Natural killer cell treated with Interleukin-12 subunit alpha and Interleukin-12 subunit beta and Interleukin-15 and Interleukin-18, amount 100 ng/mL, for 72 hours (primary cell): ENCODE data around the gene ELP5. TPM values are rescaled to one million over a fixed set of nuclear protein-coding genes. Genes with fewer than 3 reads are reported as not detected.

Experiments
- ATAC-seq, 2 donors: fragments of 150-1000 bp; cut with Tn5 transposase in 1 of 2; sonication (Bioruptor Pico), chemical (Tn5 transposase) in 1 of 2; 2 replicates each; pipeline ENCODE4 v1.10.0; 2021
- DNase-seq: peaks from one replicate; pipeline ENCODE4 v3.0.0; 2022; ENCODE audit warnings: low spot score
- H3K27ac Mint-ChIP-seq, 2 donors: 1 replicate in 1 of 2; 2 replicates in 1 of 2; pipeline ENCODE4 v1.8.0; 2022; ENCODE audit warnings: mixed read lengths in 2 of 2, mild to moderate bottlenecking in 1 of 2, moderate library complexity in 1 of 2
- H3K27me3 Mint-ChIP-seq, 2 donors: 1 replicate in 1 of 2; 2 replicates in 1 of 2; pipeline ENCODE4 v1.8.0; 2022; ENCODE audit warnings: mixed read lengths in 2 of 2
- H3K36me3 Mint-ChIP-seq: one replicate; pipeline ENCODE4 v1.8.0; 2022; ENCODE audit warnings: mixed read lengths
- H3K4me1 Mint-ChIP-seq, 2 donors: 1 replicate in 1 of 2; 2 replicates in 1 of 2; pipeline ENCODE4 v1.8.0; 2022; ENCODE audit warnings: low read depth in 2 of 2, mixed read lengths in 2 of 2, mild to moderate bottlenecking in 1 of 2
- H3K4me3 Mint-ChIP-seq: one replicate; pipeline ENCODE4 v1.8.0; 2022; ENCODE audit warnings: mixed read lengths
- H3K9me3 Mint-ChIP-seq: 2 replicates; pipeline ENCODE4 v1.8.0; 2022; ENCODE audit warnings: mixed read lengths
- total RNA-seq, 2 donors: library from RNA; stranded (reverse); gene quantifications; one replicate each; pipeline ENCODE4 v1.2.3, GENCODE V29; 2022

The ELP5 gene
- total RNA-seq, 2 donors from 2014 or later, result 43.5 to 70.5 TPM

- DNase-seq, result no peak
- H3K4me1 Mint-ChIP-seq, result peaks cover 15 to 16% of the 10 kb centered on the region in 2 donors
- H3K27me3 Mint-ChIP-seq, result peaks cover 0 to 5% of the 10 kb centered on the region in 2 donors
- no peak for ATAC-seq
- no peak overlapping the region for H3K4me3 Mint-ChIP-seq
- no peaks in the 10 kb centered on the region for H3K9me3 Mint-ChIP-seq
- no peak overlapping the region for H3K27ac Mint-ChIP-seq
- peaks cover 5% of the 10 kb centered on the region for H3K36me3 Mint-ChIP-seq
Measured at GRCh38 chr17:7304179-7304578, 52.2 kb downstream of the ELP5 start.

DNA sequence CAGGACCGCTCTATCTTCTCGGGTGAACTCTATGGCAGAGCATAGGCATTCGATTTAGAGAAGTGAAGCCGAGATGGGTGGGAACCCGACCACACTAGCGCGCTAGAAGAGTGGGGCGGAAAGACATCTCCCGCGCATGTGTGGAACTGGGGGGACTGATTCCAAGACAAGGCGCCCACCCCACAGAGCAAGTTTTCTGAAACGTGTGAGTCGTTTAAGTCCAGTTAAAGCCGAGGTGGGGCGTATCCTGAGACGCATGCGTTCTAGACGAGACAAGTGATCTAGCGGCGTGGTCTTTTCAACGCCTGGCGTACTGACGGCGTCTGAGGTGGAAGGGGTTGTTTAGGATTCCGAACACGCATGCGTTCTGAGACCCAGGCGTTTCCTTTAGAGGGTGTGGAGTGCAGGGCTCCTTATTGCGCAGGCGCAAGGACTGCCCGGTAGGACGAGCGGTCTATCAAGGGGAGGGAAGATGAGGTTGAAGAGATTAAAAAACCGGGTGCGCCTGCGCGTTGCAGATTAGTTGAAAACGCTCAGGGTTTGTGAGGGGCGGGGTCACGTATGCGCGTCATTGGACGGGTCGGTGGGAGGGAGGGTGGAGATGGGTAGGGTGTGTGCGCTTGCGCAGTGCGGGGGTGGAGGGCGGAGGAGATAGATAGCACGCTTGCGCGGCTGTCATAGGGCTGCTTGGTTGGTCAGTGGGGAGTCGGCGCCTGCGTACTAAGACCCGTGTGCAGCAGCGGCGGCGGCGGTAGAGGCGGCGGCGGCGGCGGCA is 55.1 kb downstream of the ELP5 start, which contains the start of gene EIF5A:
EIF5A (plus strand) TSS at position 718 of the 775 bp plus-strand sequence. CDS start 2,008 bp downstream, outside the sequence.
- Mint-ChIP-seq H3K4me3 (peak within 1 kb of the TSS; percentile 87), H3K36me3 (peaks cover 31% of the 10 kb centered on the region), H3K4me1 (peaks cover 42 to 43% of the 10 kb centered on the region in 2 donors), H3K27me3 (no peaks in the 10 kb centered on the region), H3K9me3 (no peaks in the 10 kb centered on the region), H3K27ac (peak within 1 kb of the TSS; percentile 97)
- ATAC-seq (peak; percentile 89 to 91), DNase-seq (peak; percentile 100)

DNA sequence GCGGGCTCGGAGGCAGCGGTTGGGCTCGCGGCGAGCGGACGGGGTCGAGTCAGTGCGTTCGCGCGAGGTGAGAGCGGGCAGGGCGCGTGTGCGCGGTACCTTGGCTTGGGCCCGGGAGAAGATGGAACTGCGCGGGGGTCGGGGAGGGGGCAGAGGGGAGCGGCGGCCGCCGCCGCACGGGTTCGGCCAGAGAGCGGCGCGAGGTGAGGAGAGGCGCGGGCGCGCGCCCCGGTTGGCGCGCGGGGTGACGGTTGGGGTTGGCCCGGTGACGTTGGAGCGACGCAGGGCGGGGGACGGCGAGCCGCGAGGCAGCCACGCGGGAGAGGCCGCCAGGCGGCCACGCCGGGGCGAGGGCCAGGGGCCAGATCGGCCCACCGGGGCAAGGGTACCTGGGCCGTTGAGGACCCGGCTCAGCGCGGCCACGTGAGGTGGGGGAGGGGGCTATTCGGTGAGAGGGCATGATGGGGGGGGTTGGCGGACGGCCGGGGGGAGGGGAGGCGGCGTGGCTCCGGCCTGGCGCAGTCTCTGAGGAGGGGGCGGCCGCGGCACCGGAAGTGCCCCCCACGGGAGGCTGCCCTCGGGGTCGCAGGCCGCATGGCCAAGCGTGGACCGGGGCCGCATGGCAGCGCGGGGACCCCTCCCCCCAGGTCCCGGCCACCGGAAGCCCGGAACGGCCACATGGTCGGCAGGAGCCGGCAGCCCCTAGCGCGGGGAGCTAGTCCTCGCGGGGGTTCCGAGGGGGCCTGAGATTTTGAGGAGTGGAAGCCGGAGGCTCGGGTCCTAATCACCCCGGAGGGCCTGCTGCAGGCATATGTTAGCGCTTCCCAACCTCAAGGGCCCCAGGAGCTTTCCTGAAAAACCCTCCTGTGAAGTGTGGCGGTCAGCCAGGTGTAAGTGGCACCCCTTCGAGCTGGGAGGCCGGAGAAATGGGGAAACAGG is 55.9 kb downstream of the ELP5 start:
- peaks cover 49 to 51% of the 10 kb centered on the region in 2 donors for H3K4me1 Mint-ChIP-seq
- peak overlapping the region; percentile 87 for H3K4me3 Mint-ChIP-seq
- H3K9me3 Mint-ChIP-seq, result no peaks in the 10 kb centered on the region
- peak overlapping the region; percentile 97 for H3K27ac Mint-ChIP-seq
- peak; percentile 72 for DNase-seq
- peak; percentile 1 to 18 for ATAC-seq
- peaks cover 31% of the 10 kb centered on the region for H3K36me3 Mint-ChIP-seq
- no peaks in the 10 kb centered on the region for H3K27me3 Mint-ChIP-seq

DNA sequence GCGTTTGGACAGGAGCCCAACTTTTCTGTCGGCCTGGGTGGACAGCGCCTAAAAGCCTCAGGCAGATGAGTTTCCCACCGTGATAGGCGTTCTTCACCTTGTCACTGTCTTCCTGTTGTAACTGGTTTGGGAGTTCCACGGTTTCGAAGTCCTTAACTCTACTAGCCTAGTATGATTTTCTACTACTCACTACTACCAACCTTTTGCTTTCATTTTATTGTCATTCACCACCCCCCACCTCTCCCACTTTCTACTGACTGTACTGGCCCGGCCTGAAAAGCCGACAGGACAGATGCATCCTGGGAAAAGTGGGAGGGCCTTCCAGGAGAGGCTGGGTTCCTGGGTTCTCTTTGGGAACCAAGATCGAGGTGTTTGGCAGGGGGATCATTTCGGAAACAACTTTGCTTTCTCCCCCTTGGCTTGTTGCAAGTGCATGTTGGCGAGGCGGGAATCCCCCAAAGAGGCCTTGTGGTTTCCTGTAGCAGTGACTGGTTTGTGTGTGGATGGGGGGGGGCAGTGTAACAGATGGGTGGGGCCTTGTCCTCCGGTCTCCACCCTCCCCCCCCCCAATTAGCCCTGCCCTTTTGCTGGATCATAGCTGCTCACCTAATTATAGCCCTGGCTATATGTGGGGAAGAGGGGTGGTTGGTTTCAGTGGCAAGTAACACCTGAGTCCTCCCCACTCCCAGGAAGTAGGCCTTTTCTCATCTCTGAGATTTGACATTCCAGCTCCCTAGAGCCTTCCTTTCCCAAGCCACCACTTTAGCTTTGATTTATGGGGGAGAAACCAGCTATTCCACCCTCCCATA is 56.8 kb downstream of the ELP5 start:
- Mint-ChIP-seq H3K4me1 (peaks cover 56 to 60% of the 10 kb centered on the region in 2 donors), H3K4me3 (peak overlapping the region; percentile 87), H3K27me3 (no peaks in the 10 kb centered on the region), H3K36me3 (peaks cover 31% of the 10 kb centered on the region), H3K27ac (peak overlapping the region; percentile 97), H3K9me3 (no peaks in the 10 kb centered on the region)
- DNase-seq (peak; percentile 93), ATAC-seq (peak; percentile 36 to 70)

Other genes with a start within 250 kb of the ELP5 start
- gene RNASEK, start 239.6 kb upstream of the ELP5 start, total RNA-seq, result 100 to 1,000 TPM; 206 to 224 TPM
- 1 to 10 TPM in 1 of 2 donors, under 1 TPM in 1; 0.73 to 1.1 TPM for gene BCL6B, start 229.2 kb upstream of the ELP5 start, total RNA-seq
- gene SLC16A13, start 216.2 kb upstream of the ELP5 start, total RNA-seq, result 10 to 100 TPM; 11.7 to 19.1 TPM
- 1 to 10 TPM; 1.2 to 1.7 TPM for gene SLC16A11, start 208.1 kb upstream of the ELP5 start, total RNA-seq
- gene CLEC10A, start 172.0 kb upstream of the ELP5 start, total RNA-seq, result not detected
- under 1 TPM in 1 of 2 donors, not detected in 1; 0.33 TPM for gene ASGR2, start 137.4 kb upstream of the ELP5 start, total RNA-seq
- under 1 TPM in 1 of 2 donors, not detected in 1; 0.95 TPM for gene ASGR1, start 72.8 kb upstream of the ELP5 start, total RNA-seq
- 1 to 10 TPM; 3.3 to 8.3 TPM for gene DLG4, start 32.4 kb upstream of the ELP5 start, total RNA-seq
- 100 to 1,000 TPM; 651 to 710 TPM for gene ACADVL, start 32.3 kb upstream of the ELP5 start, total RNA-seq
- gene DVL2, start 17.7 kb upstream of the ELP5 start, total RNA-seq, result 10 to 100 TPM; 35.1 to 61.6 TPM
- 10 to 100 TPM; 40.1 to 55.2 TPM for gene PHF23, start 12.8 kb upstream of the ELP5 start, total RNA-seq
- 100 to 1,000 TPM; 197 to 277 TPM for gene GABARAP, start 9.8 kb upstream of the ELP5 start, total RNA-seq
- gene CTDNEP1, start 481 bp upstream of the ELP5 start, total RNA-seq, result 100 to 1,000 TPM; 145 to 165 TPM
- 1 to 10 TPM in 1 of 2 donors, under 1 TPM in 1; 0.73 to 1.1 TPM for gene CLDN7, start 10.3 kb downstream of the ELP5 start, total RNA-seq
- under 1 TPM in 1 of 2 donors, not detected in 1; 0.50 TPM for gene SLC2A4, start 29.5 kb downstream of the ELP5 start, total RNA-seq
- gene YBX2, start 42.4 kb downstream of the ELP5 start, total RNA-seq, result not detected
- 1,000 to 10,000 TPM in 1 of 2 donors, 100 to 1,000 TPM in 1; 953 to 1,345 TPM for gene EIF5A, start 55.4 kb downstream of the ELP5 start, total RNA-seq
- 10 to 100 TPM; 58.1 to 87.0 TPM for gene GPS2, start 63.1 kb downstream of the ELP5 start, total RNA-seq
- gene NEURL4, start 77.1 kb downstream of the ELP5 start, total RNA-seq, result 10 to 100 TPM; 37.6 to 76.7 TPM
- 100 to 1,000 TPM; 240 to 419 TPM for gene ACAP1, start 84.3 kb downstream of the ELP5 start, total RNA-seq
- 10 to 100 TPM in 1 of 2 donors, 1 to 10 TPM in 1; 6.7 to 13.0 TPM for gene KCTD11, start 99.9 kb downstream of the ELP5 start, total RNA-seq
- gene TMEM95, start 102.9 kb downstream of the ELP5 start, total RNA-seq, result not detected
- gene TNK1, start 128.9 kb downstream of the ELP5 start, total RNA-seq, result under 1 TPM in 1 of 2 donors, not detected in 1; 0.36 TPM
- 10 to 100 TPM; 32.2 to 48.4 TPM for gene PLSCR3, start 142.3 kb downstream of the ELP5 start, total RNA-seq
- gene TMEM256, start 151.9 kb downstream of the ELP5 start, total RNA-seq, result 10 to 100 TPM; 40.1 to 51.1 TPM
- gene NLGN2, start 155.6 kb downstream of the ELP5 start, total RNA-seq, result 1 to 10 TPM; 2.3 to 7.7 TPM
- not detected for gene SPEM1, start 168.1 kb downstream of the ELP5 start, total RNA-seq
- gene SPEM2, start 173.4 kb downstream of the ELP5 start, total RNA-seq, result not detected
- gene SPEM3, start 176.6 kb downstream of the ELP5 start, total RNA-seq, result not detected
- gene TMEM102, start 183.2 kb downstream of the ELP5 start, total RNA-seq, result 10 to 100 TPM; 11.2 to 14.2 TPM
- 1 to 10 TPM; 1.9 to 4.5 TPM for gene FGF11, start 187.3 kb downstream of the ELP5 start, total RNA-seq
- 10 to 100 TPM; 10.4 to 13.7 TPM for gene CHRNB1, start 192.8 kb downstream of the ELP5 start, total RNA-seq
- 10 to 100 TPM; 19.7 to 26.1 TPM for gene ZBTB4, start 227.4 kb downstream of the ELP5 start, total RNA-seq
- gene SLC35G6, start 229.2 kb downstream of the ELP5 start, total RNA-seq, result not detected
- 100 to 1,000 TPM; 212 to 283 TPM for gene POLR2A, start 232.2 kb downstream of the ELP5 start, total RNA-seq